ENCODE data around the gene SEM1. TPM values are rescaled to one million over a fixed set of nuclear protein-coding genes. Genes with fewer than 3 reads are reported as not detected.

The SEM1 gene
- total RNA-seq, 1 donor from 2014 or later: 35.5 TPM

GRCh38 chr7:96685755-96686154 lies 23.9 kb downstream of the SEM1 start:
- intact Hi-C loops (cut with micrococcal nuclease): no loop called here
- ChIA-PET CTCF (no interaction called here), POLR2A (no interaction called here)
- Mint-ChIP-seq H3K27me3 (no peaks in the 10 kb centered on the region), H3K9me3 (no peaks in the 10 kb centered on the region), H3K4me3 (no peak overlapping the region), H3K36me3 (ENCODE audit: low read depth) (peaks cover 76% of the 10 kb centered on the region), H3K4me1 (peaks cover 21% of the 10 kb centered on the region), H3K27ac (no peak overlapping the region)
- no peak for ATAC-seq (ENCODE audit: low read depth)
- DNase-seq: no peak
- TF ChIP-seq CTCF (IDR thresholded peaks at IDR 0.05): no peak

DNA sequence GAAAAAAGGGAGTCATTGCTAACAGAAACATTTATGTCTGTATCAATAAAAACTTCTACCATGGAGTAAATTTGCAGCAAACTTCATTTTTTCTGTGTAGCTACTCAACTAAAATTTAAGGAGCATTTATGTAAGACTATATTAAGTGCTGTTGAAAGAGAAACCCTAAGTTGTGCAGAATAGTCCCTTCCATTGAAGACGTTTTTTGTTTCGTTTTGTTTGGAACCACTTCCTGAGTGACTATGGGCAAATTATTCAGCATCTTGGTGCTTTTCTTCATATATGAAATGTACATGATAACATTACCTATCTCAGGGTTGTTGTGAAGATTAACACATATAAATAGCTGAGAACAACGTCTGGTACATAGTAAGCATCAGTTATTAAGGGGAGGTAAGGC lies 24.3 kb downstream of the SEM1 start:
- Mint-ChIP-seq H3K27me3 (no peaks in the 10 kb centered on the region), H3K4me1 (peaks cover 21% of the 10 kb centered on the region), H3K27ac (no peak overlapping the region), H3K36me3 (ENCODE audit: low read depth) (peaks cover 75% of the 10 kb centered on the region), H3K9me3 (no peaks in the 10 kb centered on the region), H3K4me3 (no peak overlapping the region)
- DNase-seq (no peak), ATAC-seq (ENCODE audit: low read depth) (no peak)
- intact Hi-C loops (cut with micrococcal nuclease): no loop called here
- ChIA-PET CTCF (no interaction called here), POLR2A (no interaction called here)
- TF ChIP-seq CTCF (IDR thresholded peaks at IDR 0.05): no peak

GRCh38 chr7:96679886-96680285 lies 29.8 kb downstream of the SEM1 start:
- H3K27ac Mint-ChIP-seq: no peak overlapping the region
- no peaks in the 10 kb centered on the region for H3K9me3 Mint-ChIP-seq

GRCh38 chr7:96676919-96677318 lies 32.7 kb downstream of the SEM1 start:
- Mint-ChIP-seq H3K27ac (no peak overlapping the region), H3K9me3 (no peaks in the 10 kb centered on the region), H3K36me3 (ENCODE audit: low read depth) (peaks cover 27% of the 10 kb centered on the region), H3K4me1 (no peaks in the 10 kb centered on the region), H3K27me3 (no peaks in the 10 kb centered on the region), H3K4me3 (no peak overlapping the region)
- CTCF ChIA-PET: no interaction called here
- intact Hi-C loops (cut with micrococcal nuclease): no loop called here
- DNase-seq (no peak), ATAC-seq (ENCODE audit: low read depth) (no peak)
- TF ChIP-seq CTCF (IDR thresholded peaks at IDR 0.05): no peak
- POLR2A ChIA-PET: no interaction called here

More at GRCh38 chr7:96679886-96680285, 29.8 kb downstream of the SEM1 start:
- TF ChIP-seq CTCF (IDR thresholded peaks at IDR 0.05): no peak
- no peak for DNase-seq
- POLR2A ChIA-PET: no interaction called here
- Mint-ChIP-seq H3K27me3 (no peaks in the 10 kb centered on the region), H3K4me1 (peaks cover 5% of the 10 kb centered on the region), H3K4me3 (no peak overlapping the region), H3K36me3 (ENCODE audit: low read depth) (peaks cover 39% of the 10 kb centered on the region)
- ATAC-seq (ENCODE audit: low read depth): no peak
- CTCF ChIA-PET: no interaction called here
- intact Hi-C loops (cut with micrococcal nuclease): no loop called here

GRCh38 chr7:96675548-96675947 lies 34.1 kb downstream of the SEM1 start:
- no peak overlapping the region for H3K4me3 Mint-ChIP-seq
- peaks cover 27% of the 10 kb centered on the region for H3K36me3 Mint-ChIP-seq (ENCODE audit: low read depth)
- no peaks in the 10 kb centered on the region for H3K9me3 Mint-ChIP-seq
- ATAC-seq (ENCODE audit: low read depth) (no peak), DNase-seq (no peak)
- no peak overlapping the region for H3K27ac Mint-ChIP-seq
- TF ChIP-seq CTCF (IDR thresholded peaks at IDR 0.05): no peak
- intact Hi-C loops (cut with micrococcal nuclease): no loop called here
- ChIA-PET POLR2A (no interaction called here), CTCF (no interaction called here)
- no peaks in the 10 kb centered on the region for H3K27me3 Mint-ChIP-seq
- H3K4me1 Mint-ChIP-seq: no peaks in the 10 kb centered on the region

All from activated B cell treated with CpG ODN at 0.5 μM for 24 hours (primary cell).